Measurements from ENCODE around the gene STIM2.
"Not testable (repeated sequence)": the region's sequence is repeated elsewhere in the genome, so short reads cannot be mapped to it uniquely, and the experiment has no call there.

Gene STIM2

GRCh38 chr4:27018076-27018475, 157.4 kb downstream of the STIM2 start:
- no peak for DNase-seq (ENCODE audit: extremely low spot score, insufficient read length, low read depth)
- no peak for FAIRE-seq

GRCh38 chr4:27018910-27019309, 158.3 kb downstream of the STIM2 start:
- no peak for DNase-seq (ENCODE audit: extremely low spot score, insufficient read length, low read depth)
- FAIRE-seq = no peak

DNA sequence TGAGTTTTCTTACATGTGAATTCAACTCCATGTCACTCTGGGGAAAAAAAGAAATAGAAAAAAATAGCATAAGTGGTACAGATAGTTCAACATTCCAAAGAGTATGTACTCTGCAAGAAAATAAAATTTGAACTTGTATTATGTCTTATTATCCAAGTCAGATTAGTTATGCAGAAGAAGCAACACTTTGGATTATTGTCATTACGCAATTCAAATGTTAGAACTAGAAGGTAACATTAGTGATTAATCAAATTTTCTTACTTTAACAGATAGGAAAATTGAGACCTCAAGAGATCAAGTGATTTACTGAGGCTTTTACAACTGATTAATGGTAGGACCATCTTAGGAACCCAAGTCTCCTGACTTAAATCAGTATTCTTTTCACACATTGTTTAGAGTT, 159.1 kb downstream of the STIM2 start:
- DNase-seq (ENCODE audit: extremely low spot score, insufficient read length, low read depth) = no peak
- no peak for FAIRE-seq

DNA sequence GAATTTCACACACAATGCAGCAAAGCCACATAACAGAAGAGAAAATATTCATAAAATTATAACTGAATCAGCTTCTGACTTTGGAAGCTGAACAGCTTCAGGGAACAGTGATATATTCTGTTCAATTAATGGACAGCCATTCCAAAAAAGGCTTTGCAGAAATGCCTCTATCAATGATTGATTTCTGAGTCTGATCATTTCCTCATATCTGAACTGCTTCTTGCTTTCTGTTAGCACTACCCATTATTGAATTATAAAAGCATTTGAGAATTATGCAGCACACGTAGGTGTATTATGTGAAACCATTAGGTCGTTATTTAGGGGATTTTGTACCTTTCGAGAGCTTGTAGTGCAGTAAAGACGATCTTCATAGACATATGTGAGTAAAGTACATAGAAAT, 159.6 kb downstream of the STIM2 start:
- DNase-seq (ENCODE audit: extremely low spot score, insufficient read length, low read depth) = no peak
- FAIRE-seq = no peak

- DNase-seq (ENCODE audit: extremely low spot score, insufficient read length, low read depth) (no peak), FAIRE-seq (peak; percentile 12)
Observed at GRCh38 chr4:27020603-27021002, 160.0 kb downstream of the STIM2 start.

- FAIRE-seq = no peak
- DNase-seq (ENCODE audit: extremely low spot score, insufficient read length, low read depth) = no peak
Observed at GRCh38 chr4:27022963-27023362, 162.3 kb downstream of the STIM2 start.

DNA sequence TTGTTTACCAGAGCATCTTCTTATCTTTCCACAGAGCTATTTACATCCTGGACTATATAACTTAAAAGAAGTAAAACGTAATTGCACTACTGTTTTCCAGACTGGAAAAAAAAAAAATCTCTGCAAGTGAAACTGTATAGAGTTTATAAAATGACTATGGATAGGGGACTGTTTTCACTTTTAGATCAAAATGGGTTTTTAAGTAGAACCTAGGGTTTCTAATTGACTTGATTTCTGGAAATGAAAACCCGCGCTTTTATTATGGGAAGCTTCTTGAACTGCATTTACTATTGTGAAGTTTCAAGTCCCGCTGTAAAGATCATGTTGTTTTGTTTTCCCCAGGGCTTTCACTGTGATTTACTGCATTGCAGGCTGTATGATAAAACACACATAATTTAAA, 162.7 kb downstream of the STIM2 start:
- FAIRE-seq (no peak), DNase-seq (ENCODE audit: extremely low spot score, insufficient read length, low read depth) (no peak)

DNA sequence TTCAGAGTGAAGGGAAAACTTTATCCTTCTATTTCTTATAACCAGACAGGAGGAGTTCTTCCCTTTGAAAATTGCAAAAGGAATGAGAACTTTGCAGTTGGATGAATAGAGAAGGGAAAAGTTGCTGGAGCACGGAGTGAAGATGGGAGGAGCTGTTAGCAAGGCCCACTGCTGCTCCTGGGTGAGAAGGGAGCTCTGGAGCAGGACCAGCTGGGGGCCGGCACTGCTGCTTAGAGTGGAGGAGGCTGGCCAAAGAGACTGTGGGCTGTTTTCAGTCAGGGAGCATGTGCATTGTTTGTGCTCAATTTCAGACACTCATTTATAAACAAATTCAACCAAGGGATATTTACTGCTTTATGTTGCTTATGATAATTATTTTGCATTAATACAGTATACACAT, 164.2 kb downstream of the STIM2 start:
- DNase-seq (ENCODE audit: extremely low spot score, insufficient read length, low read depth) (no peak), FAIRE-seq (no peak)

- FAIRE-seq = no peak
Observed at GRCh38 chr4:27027428-27027827, 166.8 kb downstream of the STIM2 start.

GRCh38 chr4:27035127-27035526, 174.5 kb downstream of the STIM2 start:
- not testable (repeated sequence) for FAIRE-seq; DNase-seq (ENCODE audit: extremely low spot score, insufficient read length, low read depth)

More at GRCh38 chr4:27027428-27027827, 166.8 kb downstream of the STIM2 start:
- no peak for DNase-seq (ENCODE audit: extremely low spot score, insufficient read length, low read depth)

GRCh38 chr4:27040356-27040755, 179.7 kb downstream of the STIM2 start:
- no peak for FAIRE-seq
- no peak for DNase-seq (ENCODE audit: extremely low spot score, insufficient read length, low read depth)

DNA sequence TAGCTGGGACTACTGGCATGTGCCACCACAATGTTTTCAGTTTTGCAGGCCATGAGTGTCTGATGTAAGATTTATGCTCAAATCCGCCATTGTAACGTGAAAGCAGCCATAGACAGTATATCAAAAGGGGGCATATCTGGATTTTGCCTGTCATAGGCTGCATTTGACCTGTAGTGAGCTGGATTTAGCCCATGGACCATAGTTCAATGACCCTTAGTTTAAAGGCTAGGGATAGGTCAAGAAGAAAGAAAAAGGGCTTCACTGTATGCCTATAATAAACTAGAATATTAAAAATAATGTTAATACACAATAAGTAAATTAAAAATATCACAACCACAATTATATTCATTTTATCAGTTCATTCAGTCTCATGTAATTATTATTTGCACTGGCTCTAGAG, 181.8 kb downstream of the STIM2 start:
- FAIRE-seq (no peak), DNase-seq (ENCODE audit: extremely low spot score, insufficient read length, low read depth) (no peak)

DNA sequence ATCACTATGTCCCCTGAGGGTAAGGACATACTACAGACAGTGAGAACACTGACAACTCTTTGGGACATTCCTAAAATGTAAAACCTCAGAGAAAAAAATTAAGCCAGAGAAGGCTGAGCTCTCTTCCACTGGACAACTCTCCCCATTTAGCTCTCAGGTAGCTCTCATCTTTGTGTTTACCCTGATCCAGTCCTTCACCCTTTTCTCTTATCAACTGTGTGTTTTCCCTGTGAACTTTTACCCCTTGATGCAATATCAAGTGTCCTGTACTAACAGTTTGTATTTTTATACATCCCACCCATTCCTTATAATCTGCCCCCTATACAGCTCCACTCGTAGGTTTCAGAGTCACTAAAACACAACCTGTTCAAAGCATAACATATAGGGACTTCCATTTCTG, 182.6 kb downstream of the STIM2 start:
- DNase-seq (ENCODE audit: extremely low spot score, insufficient read length, low read depth) (no peak), FAIRE-seq (no peak)

- no peak for FAIRE-seq
- DNase-seq (ENCODE audit: extremely low spot score, insufficient read length, low read depth) = no peak
Observed at GRCh38 chr4:27046851-27047250, 186.2 kb downstream of the STIM2 start.

DNA sequence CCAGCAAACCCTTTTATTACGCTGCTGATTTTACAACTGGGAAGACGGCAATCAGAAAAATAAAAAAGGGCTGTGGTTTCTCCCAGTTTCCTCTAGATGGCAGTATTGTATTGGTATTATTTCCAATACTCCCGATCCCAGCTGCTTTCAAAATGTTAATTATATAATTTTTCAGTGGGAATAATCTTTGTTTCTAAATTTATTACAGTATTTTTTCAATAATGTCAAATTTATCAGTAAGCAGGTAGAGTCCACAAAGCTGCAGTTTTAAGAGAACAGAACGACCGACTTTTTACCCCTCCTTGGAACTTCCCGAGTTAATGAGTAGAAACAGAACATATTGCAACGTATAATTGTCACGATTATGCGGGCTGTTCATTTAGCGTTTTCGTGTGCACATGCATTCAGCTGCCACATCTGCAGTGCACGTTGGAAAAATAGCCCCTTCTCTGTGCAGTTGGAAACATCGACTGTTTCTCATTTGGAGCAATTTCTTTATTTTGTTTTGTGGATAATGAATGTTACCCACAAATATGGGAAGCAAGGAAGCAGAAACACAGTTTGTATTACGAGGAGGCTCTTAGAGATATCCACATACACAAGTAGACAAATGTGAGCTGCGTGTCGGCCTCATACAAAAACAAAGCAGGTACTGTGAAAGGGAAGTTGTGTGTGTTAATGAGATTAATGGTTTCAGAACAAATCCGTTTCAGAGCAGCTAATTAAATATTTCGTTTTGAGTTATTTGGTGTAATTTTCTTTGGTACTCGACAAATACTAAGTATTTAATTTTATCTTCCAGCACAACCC, 188.0 kb downstream of the STIM2 start:
- peak; percentile 35 for FAIRE-seq
- DNase-seq (ENCODE audit: extremely low spot score, insufficient read length, low read depth) = peak; percentile 37

- no peak for DNase-seq (ENCODE audit: extremely low spot score, insufficient read length, low read depth)
- no peak for FAIRE-seq
Observed at GRCh38 chr4:27049239-27049829, 188.7 kb downstream of the STIM2 start.

DNA sequence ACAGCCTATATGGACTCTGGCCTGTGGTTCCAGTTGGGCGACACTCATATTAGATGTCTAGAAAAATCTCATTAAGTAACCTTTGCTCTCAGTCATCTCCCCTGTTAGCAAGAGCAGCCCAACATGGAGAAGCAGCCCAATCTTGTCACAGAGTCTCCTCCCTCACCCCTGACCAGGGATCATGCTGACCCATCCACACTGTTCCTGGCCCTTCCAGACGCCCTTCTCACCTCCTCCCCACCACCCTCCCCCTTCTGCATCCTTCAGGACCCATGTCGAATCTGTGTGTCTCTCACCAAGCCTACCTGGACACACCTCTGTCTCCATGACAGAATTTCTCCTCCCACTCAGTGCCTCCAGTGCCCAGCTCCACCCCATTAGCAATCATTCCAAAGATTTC, 190.1 kb downstream of the STIM2 start:
- DNase-seq (ENCODE audit: extremely low spot score, insufficient read length, low read depth) (no peak), FAIRE-seq (no peak)

GRCh38 chr4:27055221-27055760, 194.7 kb downstream of the STIM2 start:
- no peak for DNase-seq (ENCODE audit: extremely low spot score, insufficient read length, low read depth)

GRCh38 chr4:27056281-27056680, 195.6 kb downstream of the STIM2 start:
- DNase-seq (ENCODE audit: extremely low spot score, insufficient read length, low read depth) (no peak), FAIRE-seq (no peak)

More at GRCh38 chr4:27055221-27055760, 194.7 kb downstream of the STIM2 start:
- no peak for FAIRE-seq

DNA sequence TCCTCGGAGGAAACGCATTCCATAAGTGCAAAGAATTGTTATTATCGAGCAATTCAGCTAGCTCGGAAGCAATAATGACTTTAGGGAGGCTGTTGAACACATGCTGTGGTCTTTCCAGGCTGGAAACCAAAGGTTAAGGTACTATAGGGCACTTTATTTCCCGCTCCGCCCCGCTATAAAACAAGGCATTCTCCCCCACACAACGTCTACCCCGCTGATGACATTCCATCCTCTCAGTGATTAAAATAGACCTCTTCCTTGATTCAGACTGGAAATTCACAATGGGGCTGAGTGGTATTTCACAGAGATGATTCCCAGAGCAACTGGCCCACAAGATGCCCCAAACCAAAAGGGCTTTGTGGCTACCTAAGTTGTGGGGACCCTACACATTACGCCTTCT, 196.4 kb downstream of the STIM2 start:
- DNase-seq (ENCODE audit: extremely low spot score, insufficient read length, low read depth) (no peak), FAIRE-seq (no peak)

DNA sequence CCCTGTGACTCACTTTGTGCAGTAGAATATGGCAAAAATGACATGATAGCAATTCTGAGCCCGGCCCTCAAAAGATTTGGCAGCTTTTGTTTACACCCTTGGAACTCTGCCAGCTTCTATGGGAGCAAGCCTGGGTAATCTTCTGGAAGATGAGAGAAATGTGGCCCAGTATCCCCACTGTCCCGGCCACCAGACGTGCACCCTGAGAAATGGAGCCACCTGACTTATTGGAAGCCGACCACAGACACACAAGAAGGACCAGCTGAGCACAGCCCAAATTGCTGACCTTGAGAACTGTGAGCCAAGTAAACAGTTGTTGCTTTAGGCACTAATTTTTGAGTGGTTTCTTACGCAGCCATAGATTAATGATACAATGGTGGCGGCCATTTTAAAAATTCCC, 197.0 kb downstream of the STIM2 start:
- no peak for FAIRE-seq

More for the DNA sequence above, 197.0 kb downstream of the STIM2 start:
- no peak for DNase-seq (ENCODE audit: extremely low spot score, insufficient read length, low read depth)

Measured in GM18507 (cell line).